Measurements from ENCODE around the gene BEGAIN.

The BEGAIN gene, protein sequence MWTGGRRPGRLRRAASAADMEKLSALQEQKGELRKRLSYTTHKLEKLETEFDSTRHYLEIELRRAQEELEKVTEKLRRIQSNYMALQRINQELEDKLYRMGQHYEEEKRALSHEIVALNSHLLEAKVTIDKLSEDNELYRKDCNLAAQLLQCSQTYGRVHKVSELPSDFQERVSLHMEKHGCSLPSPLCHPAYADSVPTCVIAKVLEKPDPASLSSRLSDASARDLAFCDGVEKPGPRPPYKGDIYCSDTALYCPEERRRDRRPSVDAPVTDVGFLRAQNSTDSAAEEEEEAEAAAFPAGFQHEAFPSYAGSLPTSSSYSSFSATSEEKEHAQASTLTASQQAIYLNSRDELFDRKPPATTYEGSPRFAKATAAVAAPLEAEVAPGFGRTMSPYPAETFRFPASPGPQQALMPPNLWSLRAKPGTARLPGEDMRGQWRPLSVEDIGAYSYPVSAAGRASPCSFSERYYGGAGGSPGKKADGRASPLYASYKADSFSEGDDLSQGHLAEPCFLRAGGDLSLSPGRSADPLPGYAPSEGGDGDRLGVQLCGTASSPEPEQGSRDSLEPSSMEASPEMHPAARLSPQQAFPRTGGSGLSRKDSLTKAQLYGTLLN

DNA sequence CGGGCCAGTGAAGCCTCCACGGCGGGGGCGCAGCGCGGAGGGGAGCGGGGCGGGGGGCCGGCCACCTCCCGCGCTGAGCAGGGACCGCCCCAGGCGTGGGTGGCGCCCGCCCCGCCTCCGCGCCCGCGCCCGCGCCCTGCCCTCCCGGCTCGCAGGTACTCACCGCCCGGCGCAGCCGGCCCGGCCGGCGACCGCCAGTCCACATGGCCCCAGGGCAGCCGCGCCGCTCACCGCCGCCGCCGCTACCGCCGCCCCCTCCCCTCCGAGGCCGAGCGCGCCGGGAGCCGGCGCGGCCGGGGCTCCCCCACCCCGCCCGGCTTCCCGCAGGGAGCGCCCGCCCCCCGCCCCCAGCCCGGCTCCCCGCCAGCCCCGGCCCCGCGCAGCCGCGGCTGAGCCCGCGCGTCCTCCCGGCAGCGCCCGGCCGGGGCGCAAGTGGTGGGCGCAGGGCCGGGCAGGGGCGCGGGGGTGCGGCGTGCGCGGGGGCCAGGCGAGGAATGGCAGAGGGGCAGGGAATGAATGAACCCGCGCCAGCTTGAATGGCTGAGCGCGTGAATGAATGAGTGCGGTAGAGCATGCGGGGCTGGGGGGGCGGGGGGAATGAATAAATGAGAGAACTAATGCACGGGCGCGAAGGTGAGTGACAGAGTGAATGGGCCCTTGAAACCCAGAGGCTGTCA lies at the start of gene BEGAIN:
Gene BEGAIN (minus strand): TSS at position 332 of the 677 bp plus-strand sequence. CDS start 127 bp downstream, at position 205.
- DNase-seq (ENCODE audit: low read depth in 2 of 2, low spot score in 1 of 2): no peak

DNA sequence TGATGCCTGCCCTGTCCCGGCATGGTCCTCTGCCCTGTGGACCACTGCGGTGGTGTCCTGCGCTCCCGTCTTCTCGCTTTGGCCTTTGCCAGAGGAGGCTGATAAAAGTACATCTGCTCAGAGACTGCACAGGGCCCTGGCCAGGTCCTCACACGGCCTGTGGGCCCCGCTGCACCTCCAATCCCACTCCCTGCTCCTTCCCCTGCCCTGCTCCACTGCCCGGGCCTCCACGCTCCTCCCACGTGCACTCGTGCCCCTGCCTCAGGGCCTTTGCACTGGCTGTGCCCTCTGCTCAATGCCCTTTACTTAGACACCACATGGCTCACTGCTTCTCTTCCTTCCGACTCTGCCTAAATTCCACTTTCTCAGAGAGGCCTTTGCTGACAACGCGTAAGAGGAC lies 49.3 kb upstream of the BEGAIN start:
- DNase-seq (ENCODE audit: low read depth in 2 of 2, low spot score in 1 of 2): no peak

DNA sequence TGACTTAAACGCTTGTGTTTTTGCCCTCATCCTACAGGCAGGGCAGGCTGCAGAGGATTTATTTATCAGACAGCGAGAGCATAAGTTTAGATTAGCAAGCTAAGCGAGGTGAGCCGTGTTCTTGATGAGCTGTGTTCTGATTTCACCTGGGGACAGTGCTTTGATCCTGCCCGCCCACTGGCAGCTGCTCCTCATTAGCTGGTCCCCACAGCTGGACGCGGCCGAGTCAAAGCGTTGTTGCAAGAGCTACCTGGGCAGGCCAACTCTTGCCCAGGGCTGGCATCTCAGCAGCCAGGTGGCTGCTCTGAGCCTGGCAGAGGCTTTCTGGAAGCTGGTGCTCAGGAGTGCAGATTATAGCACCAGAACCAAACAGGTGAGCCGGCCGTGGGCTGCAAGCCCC lies 46.8 kb upstream of the BEGAIN start:
- DNase-seq (ENCODE audit: low read depth in 2 of 2, low spot score in 1 of 2): no peak

DNA sequence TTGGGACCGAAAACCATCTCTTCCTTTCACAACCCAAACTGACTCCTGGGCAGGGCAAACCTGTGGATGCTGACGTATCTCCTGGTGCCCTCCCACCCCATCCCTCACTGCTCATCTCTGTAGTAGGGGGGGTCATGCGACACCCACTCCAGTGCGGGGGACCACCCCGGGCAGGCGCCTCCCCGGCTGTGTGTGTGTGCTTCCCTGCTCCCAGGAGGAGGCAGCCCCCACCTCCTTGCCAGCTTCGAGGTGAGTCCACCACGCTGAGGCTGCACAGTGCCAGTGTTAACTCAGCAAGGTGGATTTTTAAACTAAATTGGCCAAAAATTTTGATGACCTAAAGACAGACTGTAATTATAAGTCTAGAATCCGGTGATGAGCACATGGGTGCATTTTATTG lies 46.2 kb upstream of the BEGAIN start:
- DNase-seq (ENCODE audit: low read depth in 2 of 2, low spot score in 1 of 2): no peak

DNA sequence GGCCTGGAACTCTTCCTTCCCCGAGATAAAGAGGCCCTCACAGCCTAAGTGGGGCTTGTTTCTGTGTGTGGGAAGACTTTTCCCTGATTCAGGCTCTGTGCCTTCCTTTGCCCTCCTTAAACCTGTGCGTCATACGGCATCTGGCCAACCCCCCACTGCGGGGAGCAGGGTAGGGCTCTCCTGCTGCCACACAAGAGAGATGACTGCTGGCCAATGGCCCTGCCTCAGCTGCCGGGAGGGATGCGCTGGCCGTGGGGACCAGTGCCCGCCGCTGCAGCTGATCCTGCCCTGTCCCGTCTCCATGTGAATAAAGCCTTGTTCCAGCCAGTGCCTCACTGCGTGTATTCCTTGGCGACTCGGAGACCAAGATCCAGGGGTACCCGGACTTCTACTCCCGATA lies 42.5 kb upstream of the BEGAIN start:
- no peak for DNase-seq (ENCODE audit: low read depth in 2 of 2, low spot score in 1 of 2)

DNA sequence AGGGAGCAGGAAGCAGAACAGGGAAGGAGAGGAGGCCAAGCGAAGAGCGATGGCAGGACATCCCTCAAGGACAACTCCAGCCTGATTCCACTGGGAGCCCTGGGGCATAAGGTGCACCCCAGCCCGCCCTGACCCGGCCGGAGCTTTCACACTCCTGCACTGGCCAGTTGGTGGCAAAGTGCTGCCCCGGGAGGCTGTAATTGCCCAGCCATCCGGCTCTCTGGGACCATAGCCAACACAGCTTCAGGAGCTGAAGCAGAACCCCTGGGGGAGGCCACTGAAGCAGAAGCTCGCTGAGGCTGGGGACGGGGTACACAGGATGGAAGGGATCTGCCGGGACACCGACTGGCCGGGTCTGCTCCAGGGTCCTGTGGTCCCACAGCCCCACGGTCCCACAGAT lies 41.9 kb upstream of the BEGAIN start:
- no peak for DNase-seq (ENCODE audit: low read depth in 2 of 2, low spot score in 1 of 2)

DNA sequence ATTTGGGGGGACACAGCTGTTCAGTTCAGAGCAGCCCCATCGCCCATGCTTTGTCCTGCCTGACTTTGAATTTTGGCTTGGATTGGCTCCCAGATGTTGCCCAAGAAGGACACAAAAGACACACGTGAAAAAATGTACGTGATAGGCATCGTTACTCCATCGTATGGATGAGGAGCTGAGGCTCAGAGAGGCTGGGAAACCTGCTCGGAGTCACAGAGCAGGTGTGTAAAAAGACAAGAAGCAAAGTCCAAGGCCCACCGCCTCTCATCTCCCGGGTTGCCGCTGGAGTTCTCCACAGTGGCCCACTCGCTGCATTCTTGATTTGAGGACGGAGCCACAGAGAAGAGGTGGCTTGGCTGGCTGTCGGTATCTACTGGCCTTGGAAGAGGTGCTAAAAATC lies 41.0 kb upstream of the BEGAIN start:
- no peak for DNase-seq (ENCODE audit: low read depth in 2 of 2, low spot score in 1 of 2)

DNA sequence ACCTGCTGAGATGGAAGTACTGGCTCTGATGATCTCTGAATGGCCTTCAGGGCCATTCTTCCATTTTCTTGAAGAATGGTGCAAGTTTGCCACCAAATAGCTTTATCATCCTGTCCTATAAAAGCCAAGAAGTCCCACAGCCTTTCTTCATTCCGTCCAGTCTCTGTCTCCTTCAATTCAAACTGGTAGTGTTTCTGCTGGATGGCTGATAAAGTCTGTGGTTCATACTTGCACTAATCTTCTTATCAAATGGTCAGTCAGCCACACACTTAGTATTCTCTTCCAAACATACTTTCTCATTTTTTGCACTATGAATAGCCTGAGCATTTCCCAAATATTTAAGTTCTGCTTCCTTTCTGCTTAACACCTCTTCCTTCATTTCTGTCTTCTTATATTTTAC lies 39.4 kb upstream of the BEGAIN start:
- DNase-seq (ENCODE audit: low read depth in 2 of 2, low spot score in 1 of 2): no peak

DNA sequence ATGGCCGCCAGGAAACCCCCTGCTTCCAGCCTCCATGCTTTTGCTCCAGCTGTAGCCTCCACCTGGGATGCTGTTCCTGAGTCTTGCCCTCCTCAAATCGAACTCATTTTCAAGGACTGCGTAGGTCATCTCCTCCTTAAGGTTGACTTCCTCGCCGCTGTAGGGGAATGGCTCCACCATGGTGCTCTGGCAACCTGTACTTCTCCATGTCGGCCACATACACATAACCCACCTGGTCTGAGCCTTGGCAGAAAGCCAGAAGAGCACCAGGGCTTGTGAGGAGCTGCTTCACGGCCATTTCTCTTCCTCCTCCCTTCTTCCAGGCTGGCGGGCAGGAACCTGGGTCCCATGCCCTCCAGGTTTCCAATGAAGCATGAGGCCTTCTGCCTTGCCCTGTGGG lies 36.7 kb upstream of the BEGAIN start:
- DNase-seq (ENCODE audit: low read depth in 2 of 2, low spot score in 1 of 2): no peak

DNA sequence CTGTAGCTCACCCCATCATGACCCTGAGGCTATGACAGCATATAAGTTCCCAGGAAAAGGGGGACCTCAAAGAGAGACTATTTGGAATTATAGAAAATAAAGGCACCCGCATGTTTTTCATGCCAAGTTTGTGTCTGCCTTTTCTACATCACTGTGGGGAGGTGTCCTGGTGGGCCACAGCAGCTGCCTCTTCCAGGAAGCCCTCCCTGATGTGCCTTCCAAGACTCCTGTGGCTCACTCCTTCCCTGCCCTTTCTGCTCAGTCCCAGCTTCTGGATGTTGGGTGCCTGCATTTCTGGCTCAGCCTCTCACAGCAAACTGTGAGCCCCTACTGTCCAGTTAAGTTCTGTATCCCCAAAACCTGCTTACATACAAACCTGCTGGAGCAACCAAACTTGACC lies 36.3 kb upstream of the BEGAIN start:
- DNase-seq (ENCODE audit: low read depth in 2 of 2, low spot score in 1 of 2): no peak

DNA sequence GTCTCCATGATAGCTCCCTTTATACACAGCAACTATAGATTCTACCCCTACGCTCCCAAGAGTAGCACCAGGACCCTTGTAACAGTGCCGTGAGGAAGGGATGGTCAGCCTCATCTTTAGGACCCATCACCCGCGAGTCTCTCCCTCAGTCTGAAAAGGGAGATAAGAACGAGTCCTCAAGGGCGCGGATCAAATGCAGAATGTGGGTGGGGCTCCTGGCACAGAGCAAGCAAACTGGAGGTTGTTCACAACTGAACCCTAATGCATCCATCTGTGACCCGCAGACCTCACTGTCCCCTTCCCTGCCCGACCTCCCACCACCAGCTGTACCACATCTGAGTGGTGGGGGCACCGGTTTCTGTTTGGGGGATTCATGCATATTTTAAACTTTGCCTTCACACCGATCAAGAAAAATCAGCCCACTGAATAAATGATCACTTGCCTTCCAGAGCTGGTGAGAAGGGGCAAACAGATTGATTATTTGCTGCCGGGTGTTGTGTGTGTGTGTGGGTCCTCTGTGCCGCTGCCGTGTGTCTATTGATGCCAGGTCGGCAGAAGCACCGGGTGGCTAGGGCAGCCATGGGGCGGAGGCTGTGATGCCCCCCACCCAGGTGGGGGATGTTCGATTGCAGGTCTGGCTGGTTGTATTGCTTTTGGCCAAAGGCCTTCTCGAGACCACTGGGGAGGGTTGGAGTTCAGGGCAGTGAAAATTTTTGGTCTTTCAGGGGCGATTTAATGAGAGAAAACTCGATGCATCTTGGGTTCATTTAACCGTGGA lies 35.7 kb upstream of the BEGAIN start:
- no peak for DNase-seq (ENCODE audit: low read depth in 2 of 2, low spot score in 1 of 2)

DNA sequence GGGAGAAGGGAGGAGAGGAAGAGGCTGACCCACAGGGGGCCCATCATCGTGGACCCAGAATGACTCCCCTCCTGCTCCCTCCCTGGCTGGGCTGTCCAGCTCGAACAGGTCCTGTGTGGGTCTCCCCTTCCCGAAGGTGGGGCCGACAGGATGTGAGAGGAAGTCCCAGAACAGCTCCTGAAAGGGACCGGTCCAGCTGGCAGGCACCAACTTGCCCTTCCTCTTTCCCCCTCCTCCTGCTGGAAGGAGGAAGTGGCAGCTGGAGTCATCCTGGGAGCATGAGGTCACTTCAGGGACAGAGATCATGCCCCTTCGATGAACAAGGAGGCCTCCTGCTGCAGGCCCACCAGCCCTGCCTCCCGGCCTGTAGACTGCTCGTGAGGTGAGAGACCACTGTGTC lies 35.0 kb upstream of the BEGAIN start:
- no peak for DNase-seq (ENCODE audit: low read depth in 2 of 2, low spot score in 1 of 2)

DNA sequence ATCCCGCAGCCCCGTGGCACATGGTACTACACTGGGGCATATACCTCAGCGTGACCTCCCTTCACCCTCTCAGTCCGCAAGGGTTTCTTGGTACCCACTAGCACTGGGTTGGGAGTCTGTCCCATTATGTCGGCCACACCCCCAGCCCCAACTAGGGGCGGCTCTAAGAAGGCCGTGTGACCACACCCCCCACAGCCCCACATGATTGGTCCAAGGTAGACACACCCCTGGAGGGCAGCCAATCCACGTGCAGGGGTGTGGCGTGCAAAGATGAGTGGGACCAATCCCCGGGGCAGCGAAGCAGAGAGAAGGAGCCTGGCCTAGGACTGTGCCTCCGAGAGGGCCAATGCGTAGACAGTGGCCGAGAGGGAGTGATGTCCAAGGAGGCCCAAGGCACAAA lies 34.6 kb upstream of the BEGAIN start:
- DNase-seq (ENCODE audit: low read depth in 2 of 2, low spot score in 1 of 2): no peak

DNA sequence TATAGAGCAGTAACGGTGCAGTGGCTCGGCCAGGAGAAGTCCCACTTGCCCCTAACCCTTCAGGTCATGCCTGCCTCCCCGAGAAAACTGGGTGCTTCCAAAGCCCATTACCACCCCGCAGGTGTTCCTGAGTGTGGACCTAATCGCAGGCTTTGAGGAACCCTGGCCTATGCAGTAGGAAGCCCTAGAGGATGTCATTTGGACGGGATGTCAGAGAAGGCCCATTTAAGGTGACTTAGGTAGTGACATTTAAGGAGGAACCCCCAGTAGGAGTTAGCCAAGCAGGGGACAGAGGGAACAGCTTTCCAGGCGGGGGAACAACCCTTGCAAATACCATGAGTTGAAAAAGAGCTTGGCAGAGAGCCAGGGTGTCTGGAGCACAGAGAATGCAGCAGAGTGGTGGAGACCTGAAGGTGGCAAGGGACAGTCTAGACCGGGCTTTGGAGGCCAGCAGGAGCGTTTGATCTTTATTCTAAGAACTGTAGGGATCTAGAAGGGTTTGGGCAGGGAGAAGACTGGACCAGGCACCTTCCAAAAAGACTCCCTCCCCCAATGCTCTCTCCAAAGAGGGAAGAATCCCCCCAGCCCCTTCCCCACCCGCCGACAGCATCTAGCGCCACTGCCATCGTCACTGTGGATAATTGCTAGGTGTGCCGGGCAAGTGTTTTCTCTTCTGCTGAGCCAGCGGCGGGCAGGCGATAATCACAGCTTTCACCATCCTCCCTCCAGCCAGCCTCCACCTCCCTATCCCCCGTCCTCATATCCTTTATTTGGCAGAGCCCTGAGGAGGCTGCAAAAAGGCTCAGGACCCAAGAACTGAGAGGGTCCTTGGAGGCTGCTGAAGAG lies 33.3 kb upstream of the BEGAIN start:
- DNase-seq (ENCODE audit: low read depth in 2 of 2, low spot score in 1 of 2): no peak

DNA sequence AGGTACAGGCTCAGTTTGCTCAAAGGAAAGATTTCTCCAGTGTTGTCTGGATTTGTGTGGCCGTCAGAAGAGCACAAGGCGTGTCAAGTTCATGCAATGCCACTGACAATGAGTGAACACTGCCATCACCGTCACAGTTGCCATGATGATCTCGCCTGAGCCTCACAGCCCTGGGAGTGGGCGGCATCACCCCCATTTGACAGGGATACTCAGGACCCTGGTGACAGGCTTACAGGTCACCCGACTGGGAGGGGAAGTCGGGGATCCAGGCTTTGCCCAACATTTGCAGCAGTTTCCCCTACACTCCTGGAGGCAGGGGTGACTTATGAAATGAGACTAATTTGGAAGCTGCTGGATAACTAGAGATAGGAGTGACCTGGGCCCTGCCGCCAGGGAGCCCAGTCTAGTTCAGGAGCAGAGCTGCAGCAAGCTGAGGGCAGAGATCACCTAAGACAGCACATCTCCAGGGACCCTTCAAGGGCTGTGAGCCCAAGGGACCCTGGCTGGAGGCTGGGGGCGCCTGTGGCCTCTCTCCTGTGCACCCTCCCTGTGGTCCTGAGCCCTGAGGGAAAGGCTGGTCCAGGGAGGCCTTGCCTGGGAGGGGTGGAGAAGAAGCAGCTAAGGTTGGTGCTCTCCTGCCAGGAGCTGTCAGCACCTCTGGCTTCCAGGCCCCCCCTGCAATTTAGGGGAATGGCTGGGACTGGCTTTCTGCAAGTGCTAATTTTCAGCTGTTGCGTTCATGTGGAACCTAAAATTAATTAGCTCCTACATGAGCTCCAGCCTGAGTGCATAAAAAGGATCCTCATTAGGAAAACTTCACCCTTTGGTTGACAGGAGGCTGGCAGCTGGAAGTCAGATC lies 32.4 kb upstream of the BEGAIN start:
- no peak for DNase-seq (ENCODE audit: low read depth in 2 of 2, low spot score in 1 of 2)

DNA sequence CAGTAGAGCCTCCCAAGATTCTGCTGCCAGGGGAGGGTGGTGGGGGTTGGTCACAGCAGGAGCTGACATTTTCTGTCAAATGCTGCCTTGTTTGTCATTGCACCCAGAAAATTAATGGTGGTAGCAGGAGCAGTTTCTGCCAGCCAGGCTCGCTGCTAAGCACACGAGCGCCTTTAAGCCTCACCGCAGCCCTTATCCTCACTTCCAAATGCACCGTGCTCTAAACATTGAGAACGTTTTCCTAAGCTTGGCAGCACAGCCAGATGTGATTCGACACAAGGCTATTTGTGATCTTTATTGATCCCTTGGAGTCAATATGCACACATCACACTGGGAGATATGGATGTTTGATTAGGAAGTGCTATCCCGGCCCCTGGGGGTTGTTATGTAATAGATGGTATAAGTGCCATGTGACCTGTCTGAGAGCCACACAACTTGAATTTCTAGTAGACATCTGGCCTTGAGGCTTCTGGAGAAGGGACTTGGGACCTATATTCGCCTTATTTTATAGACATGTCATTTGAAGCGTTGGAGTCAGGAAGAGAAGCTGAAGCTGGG lies 31.6 kb upstream of the BEGAIN start:
- DNase-seq (ENCODE audit: low read depth in 2 of 2, low spot score in 1 of 2): no peak

DNA sequence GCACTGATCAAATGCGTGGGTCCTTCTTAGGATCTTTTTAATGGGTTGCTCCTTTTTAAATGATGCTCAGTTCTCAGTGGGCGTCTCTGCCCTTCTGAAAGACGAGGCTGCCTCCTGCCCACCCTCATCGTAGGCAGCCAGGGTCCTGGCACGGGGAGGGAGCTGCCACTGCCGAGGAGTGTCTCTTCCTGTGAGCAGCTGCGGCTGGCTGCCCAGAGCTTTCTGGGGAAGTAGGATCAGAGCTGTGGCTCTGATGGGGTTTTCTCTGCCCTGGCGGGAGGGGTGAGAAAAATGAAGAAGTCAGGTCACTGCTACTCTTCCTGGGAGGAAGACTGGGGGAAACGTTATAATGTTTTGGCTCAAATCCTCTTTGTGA lies 31.1 kb upstream of the BEGAIN start:
- DNase-seq (ENCODE audit: low read depth in 2 of 2, low spot score in 1 of 2): no peak

DNA sequence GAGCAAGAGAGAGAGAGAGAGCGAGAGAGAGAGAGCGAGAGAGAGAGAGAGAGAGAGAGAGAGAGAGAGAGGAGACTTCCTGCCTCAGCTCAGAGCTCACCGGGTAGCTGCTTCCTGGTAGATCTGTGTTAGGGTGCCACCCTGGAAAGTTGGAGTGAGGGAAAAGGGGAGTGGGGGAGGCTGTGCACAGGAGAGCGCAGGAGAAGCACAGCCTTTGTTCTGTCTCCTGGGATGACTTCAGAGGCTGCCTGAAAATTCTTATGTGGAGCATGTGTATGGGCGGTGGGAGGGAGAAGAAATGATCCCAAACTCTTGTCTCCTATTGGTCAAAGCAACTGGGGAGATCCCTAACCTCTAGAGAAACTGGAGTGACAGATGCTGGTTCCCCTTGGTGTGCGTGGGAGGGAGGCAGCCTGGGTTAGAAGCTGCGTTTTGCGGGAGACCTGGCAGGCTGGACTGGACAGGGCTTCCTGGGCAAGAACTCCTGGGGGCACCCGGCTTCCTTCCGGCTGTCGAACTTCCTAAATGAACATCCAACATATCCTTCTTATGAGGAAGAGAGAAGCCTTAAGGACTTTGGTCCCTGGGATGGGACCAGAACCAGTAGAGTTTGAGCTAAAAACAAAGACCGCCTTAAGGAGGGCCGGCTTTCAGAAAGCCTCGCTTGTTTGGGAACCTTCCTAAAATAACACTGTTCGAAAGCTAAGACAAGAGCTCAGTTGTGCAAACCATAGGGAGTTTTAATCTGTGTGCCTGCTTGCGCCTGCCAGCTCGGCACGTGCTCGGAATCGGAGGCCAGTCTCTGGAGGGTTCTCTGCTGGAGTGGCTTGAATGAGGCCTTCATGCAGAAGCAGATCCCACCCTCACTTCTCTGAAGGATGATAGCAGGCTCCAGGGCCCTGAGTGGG lies 30.4 kb upstream of the BEGAIN start:
- no peak for DNase-seq (ENCODE audit: low read depth in 2 of 2, low spot score in 1 of 2)

All from stimulated activated CD8-positive, alpha-beta memory T cell treated with anti-CD3 and anti-CD28 coated beads, Interleukin-4, amount 100 ng/mL, for 1 hour (primary cell).